RPMI8226 (cell line): ENCODE measurements around the gene TAMALIN.

ENCODE experiments used
- DNase-seq: peaks from one replicate; pipeline ENCODE4 v3.0.0-alpha.2; 2015

Gene TAMALIN

GRCh38 chr12:51985154-51985835 is 21.5 kb upstream of the TAMALIN start:
- DNase-seq, result no peak

- no peak for DNase-seq
Measured at GRCh38 chr12:51986834-51987233, 19.9 kb upstream of the TAMALIN start.

- no peak for DNase-seq
Measured at GRCh38 chr12:51992246-51992645, 14.5 kb upstream of the TAMALIN start.

- DNase-seq, result no peak
Measured at GRCh38 chr12:51994539-51994820, 12.3 kb upstream of the TAMALIN start.

- no peak for DNase-seq
Measured at GRCh38 chr12:51994959-51995358, 11.8 kb upstream of the TAMALIN start.

GRCh38 chr12:51997136-51997535 is 9.6 kb upstream of the TAMALIN start:
- DNase-seq, result no peak

- no peak for DNase-seq
Measured at GRCh38 chr12:52003016-52003550, 3.7 kb upstream of the TAMALIN start.

- no peak for DNase-seq
Measured at GRCh38 chr12:52003591-52003990, 3.2 kb upstream of the TAMALIN start.

- DNase-seq, result peak; percentile 25
Measured at GRCh38 chr12:52004042-52004648, 2.6 kb upstream of the TAMALIN start.

- DNase-seq, result no peak
Measured at GRCh38 chr12:52005218-52005902, 1.4 kb upstream of the TAMALIN start.

GRCh38 chr12:52005903-52006703 is 643 bp upstream of the TAMALIN start:
- DNase-seq, result peak; percentile 69

- no peak for DNase-seq
Measured at GRCh38 chr12:52007158-52007921, 594 bp downstream of the TAMALIN start.

GRCh38 chr12:52007982-52008510 is 1.3 kb downstream of the TAMALIN start:
- DNase-seq, result no peak

GRCh38 chr12:52009081-52009751 is 2.5 kb downstream of the TAMALIN start:
- DNase-seq, result no peak

- no peak for DNase-seq
Measured at GRCh38 chr12:52010152-52010622, 3.4 kb downstream of the TAMALIN start.

GRCh38 chr12:52010692-52011601 is 4.2 kb downstream of the TAMALIN start:
- no peak for DNase-seq

GRCh38 chr12:52011602-52012214 is 5.0 kb downstream of the TAMALIN start:
- DNase-seq, result no peak

- no peak for DNase-seq
Measured at GRCh38 chr12:52013626-52014310, 7.0 kb downstream of the TAMALIN start.
